Urothelium cell line (cell line): ENCODE measurements around the gene TFDP1.

Experiments used
- DNase-seq: peaks from one replicate; pipeline ENCODE4 v3.0.0; 2011; ENCODE audit warnings: low spot score, mixed read lengths
- FAIRE-seq: peaks from 2 replicates; lab custom pipeline; 2011; peaks lifted over from hg19 to GRCh38; lab: Jason Lieb, UNC

The TFDP1 gene

GRCh38 chr13:113657851-113658741 lies 73.5 kb downstream of the TFDP1 start, which contains the start of gene ATP4B:
ATP4B (minus strand) TSS chr13:113658198; CDS start chr13:113658144, 54 bp downstream.
- FAIRE-seq, result no peak
- no peak for DNase-seq

- DNase-seq (no peak), FAIRE-seq (no peak)
These were observed 74.3 kb downstream of the TFDP1 start for GRCh38 chr13:113658836-113659235.

GRCh38 chr13:113659337-113659736 lies 74.8 kb downstream of the TFDP1 start:
- FAIRE-seq, result no peak
- no peak for DNase-seq

- FAIRE-seq, result no peak
- DNase-seq, result no peak
These were observed 75.5 kb downstream of the TFDP1 start for GRCh38 chr13:113660066-113660465.

GRCh38 chr13:113661509-113661908 lies 77.0 kb downstream of the TFDP1 start:
- DNase-seq (no peak), FAIRE-seq (no peak)

- FAIRE-seq, result peak; percentile 46
- no peak for DNase-seq
These were observed 79.4 kb downstream of the TFDP1 start for GRCh38 chr13:113663934-113664333.

GRCh38 chr13:113664751-113665596 lies 80.4 kb downstream of the TFDP1 start:
- FAIRE-seq (peak; percentile 93), DNase-seq (no peak)

- FAIRE-seq (no peak), DNase-seq (no peak)
These were observed 81.2 kb downstream of the TFDP1 start for GRCh38 chr13:113665597-113666328.

GRCh38 chr13:113666329-113666670 lies 81.7 kb downstream of the TFDP1 start:
- DNase-seq, result no peak
- no peak for FAIRE-seq

- DNase-seq (no peak), FAIRE-seq (no peak)
These were observed 82.6 kb downstream of the TFDP1 start, which contains the start of gene GRK1 for GRCh38 chr13:113666951-113667701. GRK1 (plus strand) TSS chr13:113667219; CDS start chr13:113667387, 168 bp downstream.

- no peak for DNase-seq
- no peak for FAIRE-seq
These were observed 83.4 kb downstream of the TFDP1 start for GRCh38 chr13:113667771-113668490.

GRCh38 chr13:113668491-113668971 lies 84.0 kb downstream of the TFDP1 start:
- DNase-seq, result no peak
- no peak for FAIRE-seq

GRCh38 chr13:113669231-113669754 lies 84.7 kb downstream of the TFDP1 start:
- no peak for FAIRE-seq
- no peak for DNase-seq

- DNase-seq (no peak), FAIRE-seq (no peak)
These were observed 85.3 kb downstream of the TFDP1 start for GRCh38 chr13:113669755-113670341.

- FAIRE-seq (no peak), DNase-seq (no peak)
These were observed 86.0 kb downstream of the TFDP1 start for GRCh38 chr13:113670541-113670940.

- FAIRE-seq, result no peak
- no peak for DNase-seq
These were observed 86.8 kb downstream of the TFDP1 start for GRCh38 chr13:113671066-113672001.

- DNase-seq (no peak), FAIRE-seq (no peak)
These were observed 87.6 kb downstream of the TFDP1 start for GRCh38 chr13:113672002-113672651.
